Ishikawa (cell line): ENCODE measurements around the gene ARFGAP1.

ENCODE experiments used
- CEBPB ChIP-seq: IDR thresholded peaks from 2 replicates; pipeline ENCODE4 v1.6.1; 2012
- CREB1 ChIP-seq: IDR thresholded peaks from 2 replicates; pipeline ENCODE4 v1.6.1; 2012; ENCODE audit warnings: low read depth
- EGR1 ChIP-seq: IDR thresholded peaks from 2 replicates; pipeline ENCODE4 v1.6.1; 2012
- EP300 ChIP-seq: IDR thresholded peaks from 2 replicates; pipeline ENCODE4 v1.6.1; 2012; ENCODE audit warnings: borderline replicate concordance
- FOXM1 ChIP-seq: IDR thresholded peaks from 2 replicates; pipeline ENCODE4 v1.6.1; 2012; ENCODE audit warnings: low read depth, borderline replicate concordance
- MAX ChIP-seq: IDR thresholded peaks from 2 replicates; pipeline ENCODE4 v1.6.1; 2012
- NFIC ChIP-seq: IDR thresholded peaks from 2 replicates; pipeline ENCODE4 v1.6.1; 2012
- RAD21 ChIP-seq: IDR thresholded peaks from 2 replicates; pipeline ENCODE4 v1.6.1; 2012; ENCODE audit warnings: low read depth
- TAF1 ChIP-seq: IDR thresholded peaks from 2 replicates; pipeline ENCODE4 v1.6.1; 2012; ENCODE audit warnings: low read depth, mild to moderate bottlenecking
- TCF12 ChIP-seq: IDR thresholded peaks from 2 replicates; pipeline ENCODE4 v1.6.1; 2012; ENCODE audit warnings: low read depth
- TEAD4 ChIP-seq: IDR thresholded peaks from 2 replicates; pipeline ENCODE4 v1.6.1; 2012
- YY1 ChIP-seq: IDR thresholded peaks from 2 replicates; pipeline ENCODE4 v1.6.1; 2012; ENCODE audit warnings: low read depth
- ZBTB7A ChIP-seq: IDR thresholded peaks from 2 replicates; pipeline ENCODE4 v1.6.1; 2012; ENCODE audit warnings: low read depth
- TF ChIP-seq, protein P1 (sequence below): IDR thresholded peaks from 2 replicates; pipeline ENCODE4 v1.6.1; 2012
- TF ChIP-seq, protein P2 (sequence below): IDR thresholded peaks from 2 replicates; pipeline ENCODE4 v1.6.1; 2012; ENCODE audit warnings: low read depth, mild to moderate bottlenecking

ARFGAP1 gene

GRCh38 chr20:63248835-63249591, 23.6 kb upstream of the ARFGAP1 start:
- TF ChIP-seq TEAD4, result peak; percentile 54
- 0 out of 2 replicates have a peak, but pooled peaks have one; percentile 11 for TF ChIP-seq NFIC
- no peak for TF ChIP-seq FOXM1
- TF ChIP-seq YY1, result no peak
- TF ChIP-seq CREB1, result no peak
- TF ChIP-seq TCF12, result peak; percentile 85
- TF ChIP-seq MAX, result peak; percentile 62; the same call in 1 of the 2 replicates
- no peak for TF ChIP-seq EGR1
- TF ChIP-seq, protein P1, sequence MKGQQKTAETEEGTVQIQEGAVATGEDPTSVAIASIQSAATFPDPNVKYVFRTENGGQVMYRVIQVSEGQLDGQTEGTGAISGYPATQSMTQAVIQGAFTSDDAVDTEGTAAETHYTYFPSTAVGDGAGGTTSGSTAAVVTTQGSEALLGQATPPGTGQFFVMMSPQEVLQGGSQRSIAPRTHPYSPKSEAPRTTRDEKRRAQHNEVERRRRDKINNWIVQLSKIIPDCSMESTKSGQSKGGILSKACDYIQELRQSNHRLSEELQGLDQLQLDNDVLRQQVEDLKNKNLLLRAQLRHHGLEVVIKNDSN, result 0 out of 2 replicates have a peak, but pooled peaks have one; percentile 2
- TF ChIP-seq CEBPB, result no peak
- TF ChIP-seq, protein P2, sequence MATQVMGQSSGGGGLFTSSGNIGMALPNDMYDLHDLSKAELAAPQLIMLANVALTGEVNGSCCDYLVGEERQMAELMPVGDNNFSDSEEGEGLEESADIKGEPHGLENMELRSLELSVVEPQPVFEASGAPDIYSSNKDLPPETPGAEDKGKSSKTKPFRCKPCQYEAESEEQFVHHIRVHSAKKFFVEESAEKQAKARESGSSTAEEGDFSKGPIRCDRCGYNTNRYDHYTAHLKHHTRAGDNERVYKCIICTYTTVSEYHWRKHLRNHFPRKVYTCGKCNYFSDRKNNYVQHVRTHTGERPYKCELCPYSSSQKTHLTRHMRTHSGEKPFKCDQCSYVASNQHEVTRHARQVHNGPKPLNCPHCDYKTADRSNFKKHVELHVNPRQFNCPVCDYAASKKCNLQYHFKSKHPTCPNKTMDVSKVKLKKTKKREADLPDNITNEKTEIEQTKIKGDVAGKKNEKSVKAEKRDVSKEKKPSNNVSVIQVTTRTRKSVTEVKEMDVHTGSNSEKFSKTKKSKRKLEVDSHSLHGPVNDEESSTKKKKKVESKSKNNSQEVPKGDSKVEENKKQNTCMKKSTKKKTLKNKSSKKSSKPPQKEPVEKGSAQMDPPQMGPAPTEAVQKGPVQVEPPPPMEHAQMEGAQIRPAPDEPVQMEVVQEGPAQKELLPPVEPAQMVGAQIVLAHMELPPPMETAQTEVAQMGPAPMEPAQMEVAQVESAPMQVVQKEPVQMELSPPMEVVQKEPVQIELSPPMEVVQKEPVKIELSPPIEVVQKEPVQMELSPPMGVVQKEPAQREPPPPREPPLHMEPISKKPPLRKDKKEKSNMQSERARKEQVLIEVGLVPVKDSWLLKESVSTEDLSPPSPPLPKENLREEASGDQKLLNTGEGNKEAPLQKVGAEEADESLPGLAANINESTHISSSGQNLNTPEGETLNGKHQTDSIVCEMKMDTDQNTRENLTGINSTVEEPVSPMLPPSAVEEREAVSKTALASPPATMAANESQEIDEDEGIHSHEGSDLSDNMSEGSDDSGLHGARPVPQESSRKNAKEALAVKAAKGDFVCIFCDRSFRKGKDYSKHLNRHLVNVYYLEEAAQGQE, result no peak
- no peak for TF ChIP-seq TAF1
- TF ChIP-seq RAD21, result no peak
- peak; percentile 52; the same call in 1 of the 2 replicates for TF ChIP-seq EP300
- TF ChIP-seq ZBTB7A, result no peak

DNA sequence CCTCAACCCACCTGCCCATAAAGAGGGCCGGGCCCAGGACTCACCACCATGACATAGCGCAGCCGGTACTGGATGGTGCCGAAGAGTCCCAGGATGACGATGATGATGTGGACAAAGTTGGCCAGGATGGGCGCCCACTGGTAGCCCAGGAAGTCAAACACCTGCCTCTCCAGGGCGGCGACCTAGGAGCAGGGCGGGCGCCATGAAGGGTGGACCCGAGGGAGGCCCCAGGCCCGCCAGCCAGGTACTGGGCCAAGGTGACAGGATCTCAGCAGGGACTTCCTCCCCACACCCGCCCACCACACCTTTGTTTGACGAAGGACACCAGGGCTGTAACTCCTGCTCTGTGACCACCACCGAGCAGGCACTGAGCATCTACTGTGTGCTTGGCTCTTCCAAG, 22.7 kb upstream of the ARFGAP1 start:
- TF ChIP-seq CREB1 (no peak), FOXM1 (no peak), TCF12 (no peak), MAX (no peak), EP300 (no peak), ZBTB7A (no peak), CEBPB (no peak), RAD21 (no peak), TAF1 (no peak), NFIC (no peak), TEAD4 (no peak)
- TF ChIP-seq, protein P1, result no peak

- TF ChIP-seq RAD21, result peak; percentile 53
Measured at GRCh38 chr20:63251350-63251749, 21.3 kb upstream of the ARFGAP1 start.

- TF ChIP-seq TCF12, result no peak
- no peak for TF ChIP-seq CEBPB
- no peak for TF ChIP-seq NFIC
- TF ChIP-seq, protein P1, result no peak
- no peak for TF ChIP-seq RAD21
- TF ChIP-seq EP300, result no peak
- TF ChIP-seq, protein P2, result no peak
Measured at GRCh38 chr20:63252284-63252711, 20.3 kb upstream of the ARFGAP1 start.

DNA sequence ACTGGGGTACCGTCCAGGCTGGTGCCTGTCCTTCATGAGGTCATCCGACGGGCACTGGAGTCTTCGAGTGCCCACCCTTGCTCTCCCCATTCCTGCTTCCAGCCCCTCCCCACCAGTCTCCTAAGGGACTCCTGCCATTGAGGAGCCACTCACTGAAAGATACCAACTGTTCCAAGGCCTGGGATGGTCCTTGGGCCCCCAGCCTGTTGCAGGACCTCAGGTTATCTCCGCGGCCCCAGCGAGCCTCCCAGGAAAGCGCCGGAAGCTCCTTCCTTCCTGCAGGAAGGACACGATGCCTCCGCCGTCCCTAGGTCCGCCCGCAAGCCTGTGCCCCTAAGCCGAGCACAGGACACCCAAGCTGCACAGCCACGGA, 19.6 kb upstream of the ARFGAP1 start:
- TF ChIP-seq, protein P2, result no peak
- no peak for TF ChIP-seq EP300
- no peak for TF ChIP-seq ZBTB7A
- TF ChIP-seq NFIC, result no peak
- TF ChIP-seq, protein P1, result no peak
- no peak for TF ChIP-seq TCF12
- no peak for TF ChIP-seq YY1
- TF ChIP-seq MAX, result no peak
- no peak for TF ChIP-seq CREB1
- no peak for TF ChIP-seq TAF1
- no peak for TF ChIP-seq TEAD4
- no peak for TF ChIP-seq FOXM1
- no peak for TF ChIP-seq RAD21
- no peak for TF ChIP-seq EGR1
